Measurements from ENCODE around the gene VEPH1.

- TF ChIP-seq CTCF (IDR thresholded peaks at IDR 0.05; ENCODE audit: borderline replicate concordance, extremely low read depth, low read length, poor library complexity, severe bottlenecking), result no peak
- no peak for TF ChIP-seq EZH2 (IDR thresholded peaks at IDR 0.05; ENCODE audit: borderline replicate concordance, low read depth, low read length, severe bottlenecking)
Observed at GRCh38 chr3:157487339-157487738, 15.9 kb downstream of the VEPH1 start.

Measured in DND-41 (cell line).